HG03280 (cell line): ENCODE measurements around the gene CATSPERZ.

ENCODE experiments used
- ATAC-seq: cut with Tn5 transposase; IDR thresholded peaks from one replicate; pipeline ENCODE4 v1.9.1; 2021; ENCODE audit warnings: mild to moderate bottlenecking, moderate library complexity; ENCODE audit not compliant: unreplicated experiment

The CATSPERZ gene

DNA sequence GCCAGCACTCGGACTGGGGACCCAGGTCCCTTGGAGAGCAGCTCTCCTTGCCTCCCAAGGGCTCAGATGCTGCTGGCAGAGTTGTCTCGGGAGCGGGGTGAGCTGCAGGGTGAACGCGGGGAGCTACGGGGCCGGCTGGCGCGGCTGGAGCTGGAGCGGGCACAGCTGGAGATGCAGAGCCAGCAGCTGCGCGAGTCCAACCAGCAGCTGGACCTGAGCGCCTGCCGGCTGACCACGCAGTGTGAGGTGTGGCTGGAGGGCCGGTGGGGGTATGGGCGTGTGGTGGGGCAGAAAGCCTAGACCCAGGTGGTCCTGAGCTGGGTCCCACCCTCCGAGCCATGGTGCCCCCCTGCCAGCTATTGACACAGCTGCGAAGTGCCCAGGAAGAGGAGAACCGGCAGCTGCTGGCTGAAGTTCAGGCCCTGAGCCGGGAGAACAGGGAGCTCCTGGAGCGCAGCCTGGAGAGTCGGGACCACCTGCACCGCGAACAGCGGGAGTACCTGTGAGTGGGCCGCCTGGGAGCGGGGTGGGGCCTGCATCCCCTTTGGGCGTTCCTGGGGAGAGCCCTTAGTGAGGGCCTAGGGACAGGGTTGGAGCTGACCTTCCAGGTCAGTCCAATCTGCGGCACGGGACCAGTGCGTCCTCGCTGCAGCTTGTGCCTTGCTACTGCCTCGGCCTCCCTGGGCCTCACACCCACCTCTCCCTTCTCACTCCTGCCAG, 53.0 kb downstream of the CATSPERZ start:
- ATAC-seq, result no peak

DNA sequence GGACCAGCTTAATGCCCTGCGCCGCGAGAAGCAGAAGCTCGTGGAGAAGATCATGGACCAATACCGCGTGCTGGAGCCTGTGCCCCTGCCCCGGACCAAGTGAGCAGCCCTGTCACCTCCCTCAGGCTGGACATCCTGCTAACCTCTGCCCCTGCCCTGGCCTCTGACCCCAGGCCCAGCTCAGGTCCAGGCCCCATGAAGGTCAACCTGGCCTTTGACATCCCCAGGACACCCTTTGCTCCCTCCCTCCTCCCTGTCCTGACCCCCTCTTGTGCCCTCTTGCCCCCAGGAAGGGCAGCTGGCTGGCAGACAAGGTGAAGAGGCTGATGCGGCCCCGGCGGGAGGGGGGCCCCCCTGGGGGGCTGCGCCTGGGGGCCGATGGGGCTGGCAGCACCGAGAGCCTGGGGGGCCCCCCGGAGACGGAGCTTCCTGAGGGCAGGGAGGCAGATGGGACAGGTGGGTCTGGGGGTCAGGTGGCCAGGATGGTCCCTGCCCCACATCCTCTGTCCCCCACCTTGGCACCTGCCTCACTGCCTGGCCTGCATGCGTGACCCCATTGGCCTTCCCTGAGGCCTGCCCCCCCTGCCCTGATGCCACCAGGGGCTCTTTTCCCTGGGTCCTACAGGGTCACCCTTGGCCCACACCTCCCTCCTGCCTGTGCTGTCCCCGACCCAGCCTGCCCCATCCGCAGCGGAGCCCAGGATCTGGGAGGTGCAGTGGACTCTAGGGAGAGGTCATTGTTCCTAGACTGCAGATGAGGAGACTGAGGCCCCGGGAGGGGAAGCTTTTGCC, 53.8 kb downstream of the CATSPERZ start:
- ATAC-seq, result no peak
